GM19043 (cell line): ENCODE data around the gene LARP4B.
"Not testable (repeated sequence)": the region's sequence is repeated elsewhere in the genome, so short reads cannot be mapped to it uniquely, and the experiment has no call there.

Experiments used
- ATAC-seq: cut with Tn5 transposase; IDR thresholded peaks from one replicate; pipeline ENCODE4 v1.9.1; 2021; ENCODE audit warnings: low read depth; ENCODE audit not compliant: unreplicated experiment

LARP4B gene

DNA sequence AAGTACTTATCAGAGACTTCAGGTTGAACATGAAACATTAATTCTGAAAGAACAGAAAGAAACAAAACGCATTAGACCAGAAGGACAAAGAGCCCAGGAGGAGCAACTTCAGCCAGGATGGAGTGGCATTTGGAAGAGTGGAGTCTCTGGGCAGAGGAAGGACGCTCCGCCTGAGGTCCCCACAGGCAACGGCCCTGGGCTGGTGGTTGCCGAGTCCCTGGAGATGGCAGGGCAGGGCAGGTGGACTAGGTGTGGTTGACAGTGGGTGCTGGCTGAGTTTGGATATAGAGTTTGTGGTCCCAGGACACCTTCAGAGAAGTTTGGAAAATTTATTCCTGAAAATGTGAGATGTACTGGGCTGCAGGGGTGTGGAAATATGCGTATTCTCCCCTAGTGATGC lies 27.4 kb upstream of the LARP4B start:
- no peak for ATAC-seq

DNA sequence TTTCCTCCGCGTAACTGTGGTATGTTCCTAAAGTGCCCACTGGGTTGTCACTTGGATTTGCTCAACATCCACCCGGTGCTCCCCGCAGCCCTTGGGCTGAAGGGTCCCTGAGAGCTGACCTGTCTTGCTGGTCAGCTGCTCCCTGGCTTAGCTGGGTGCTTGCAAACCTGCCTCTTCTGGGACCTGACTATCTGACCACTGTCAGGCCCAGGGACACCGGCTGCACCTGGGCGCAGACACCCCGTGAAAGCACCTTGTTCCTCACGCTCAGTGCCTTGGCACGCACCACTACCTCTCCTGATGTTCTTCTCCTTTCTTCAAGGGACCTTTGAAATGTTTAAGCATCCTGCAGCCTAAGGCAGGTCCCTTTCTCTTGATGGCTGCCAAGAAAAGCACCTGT lies 26.6 kb upstream of the LARP4B start:
- no peak for ATAC-seq

GRCh38 chr10:955820-956217 lies 24.3 kb upstream of the LARP4B start:
- no peak for ATAC-seq

DNA sequence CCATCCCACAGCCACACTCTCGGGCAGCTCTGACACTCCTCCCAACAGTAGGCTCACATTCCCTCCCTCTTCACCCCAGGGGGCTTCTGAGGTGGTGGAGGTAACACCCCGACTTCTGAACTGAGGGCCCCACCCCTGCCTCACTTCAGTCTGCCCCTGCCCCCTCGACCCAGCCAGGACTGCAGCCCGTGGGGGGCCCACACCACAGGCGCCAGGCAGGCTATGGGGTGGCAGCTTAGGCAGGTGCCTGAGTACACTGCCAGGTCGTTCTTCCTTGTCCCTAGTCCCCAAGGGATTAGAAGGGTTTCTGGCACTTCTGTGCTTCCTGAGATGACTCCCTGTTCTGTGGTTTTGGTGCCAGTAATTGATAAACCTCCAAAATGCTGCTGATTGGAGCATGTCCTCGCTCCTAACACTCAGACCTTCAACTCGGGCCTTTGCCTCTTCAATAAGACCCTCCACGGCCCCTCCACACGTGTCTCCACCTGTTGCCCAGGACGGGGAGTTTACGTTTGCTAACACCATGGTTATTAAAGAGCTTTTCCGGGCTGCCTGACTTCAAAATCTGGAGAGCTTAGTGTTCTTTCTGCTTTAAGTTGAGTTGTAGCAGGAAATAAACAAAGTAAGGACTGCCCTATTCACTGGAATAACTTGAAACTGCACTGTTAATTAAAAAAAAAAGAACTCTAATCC lies 23.8 kb upstream of the LARP4B start:
- ATAC-seq = no peak

GRCh38 chr10:954396-954795 lies 22.9 kb upstream of the LARP4B start:
- no peak for ATAC-seq

DNA sequence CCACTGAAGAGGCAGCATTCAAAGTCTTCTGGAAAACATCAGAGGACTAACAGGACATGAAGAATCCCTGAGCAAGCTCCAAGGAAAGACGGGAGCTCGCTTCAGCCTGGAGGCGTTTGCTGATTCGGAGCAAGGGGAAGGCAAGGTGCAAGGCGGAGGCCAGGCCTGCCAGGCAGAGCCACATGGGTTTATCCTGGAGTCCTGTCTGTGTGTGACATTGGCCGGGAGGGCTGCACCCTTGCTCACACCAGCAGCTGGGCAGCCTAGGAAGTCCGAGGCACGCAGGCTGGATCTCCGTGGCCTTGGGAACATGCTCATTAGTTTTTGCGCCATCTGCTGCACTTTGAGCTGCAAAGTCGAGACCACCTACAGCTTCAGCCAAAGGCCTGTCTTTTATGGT lies 22.3 kb upstream of the LARP4B start:
- no peak for ATAC-seq

DNA sequence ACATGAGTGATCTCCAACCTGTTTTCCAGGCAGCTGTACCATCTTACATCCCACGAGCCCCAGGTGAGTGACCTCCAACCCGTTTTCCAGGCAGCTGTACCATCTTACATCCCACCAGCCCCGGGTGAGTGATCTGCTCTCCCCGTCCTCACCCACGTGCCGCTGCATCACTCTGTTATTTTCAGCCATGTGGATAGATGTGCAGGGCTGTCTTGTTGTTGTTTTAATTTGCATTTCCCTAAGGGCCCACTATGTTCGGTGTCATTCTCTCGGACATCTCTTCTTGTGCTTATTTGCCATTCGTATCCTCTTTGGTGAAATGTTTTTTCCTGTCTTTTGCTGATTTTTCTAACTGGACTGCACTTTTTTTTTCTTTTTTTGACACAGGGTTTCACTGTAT lies 17.9 kb upstream of the LARP4B start:
- ATAC-seq = no peak

DNA sequence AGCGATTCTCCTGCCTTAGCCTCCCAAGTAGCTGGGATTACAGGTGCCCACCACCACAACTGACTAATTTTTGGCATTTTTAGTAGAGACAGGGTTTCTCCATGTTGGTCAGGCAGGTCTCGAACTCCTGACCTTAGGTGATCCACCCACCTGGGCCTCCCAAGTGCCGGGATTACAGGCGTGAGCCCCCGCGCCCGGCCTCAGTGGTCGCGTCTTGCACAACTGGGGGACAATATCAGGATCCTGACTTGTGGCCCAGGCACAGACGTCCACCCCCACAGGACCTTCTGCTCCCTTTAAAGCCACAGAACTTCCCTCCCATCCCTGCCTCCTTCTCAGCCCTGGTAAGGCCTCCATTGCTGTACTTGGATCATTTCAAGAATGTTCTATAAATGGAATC lies 16.8 kb upstream of the LARP4B start:
- ATAC-seq = no peak

DNA sequence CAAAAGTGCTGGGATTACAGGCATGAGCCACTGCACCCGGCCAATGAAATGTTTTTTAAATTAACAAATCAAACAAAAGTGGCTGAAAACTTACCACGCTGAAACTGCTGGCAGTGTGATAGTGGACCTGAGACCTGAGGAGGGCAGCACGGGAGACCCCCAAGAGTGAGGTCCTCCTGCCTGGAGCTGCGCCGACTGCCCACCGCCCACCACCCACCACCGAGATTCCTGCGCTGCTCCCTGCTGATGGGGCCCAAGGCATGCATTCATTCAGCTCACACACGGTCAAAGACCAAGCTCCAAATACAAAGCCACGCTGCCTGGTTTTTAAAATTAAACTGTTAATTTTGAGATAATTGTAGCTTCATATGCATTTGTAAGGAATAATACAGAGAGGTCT lies 16.4 kb upstream of the LARP4B start:
- no peak for ATAC-seq

GRCh38 chr10:947051-947450 lies 15.5 kb upstream of the LARP4B start:
- no peak for ATAC-seq

DNA sequence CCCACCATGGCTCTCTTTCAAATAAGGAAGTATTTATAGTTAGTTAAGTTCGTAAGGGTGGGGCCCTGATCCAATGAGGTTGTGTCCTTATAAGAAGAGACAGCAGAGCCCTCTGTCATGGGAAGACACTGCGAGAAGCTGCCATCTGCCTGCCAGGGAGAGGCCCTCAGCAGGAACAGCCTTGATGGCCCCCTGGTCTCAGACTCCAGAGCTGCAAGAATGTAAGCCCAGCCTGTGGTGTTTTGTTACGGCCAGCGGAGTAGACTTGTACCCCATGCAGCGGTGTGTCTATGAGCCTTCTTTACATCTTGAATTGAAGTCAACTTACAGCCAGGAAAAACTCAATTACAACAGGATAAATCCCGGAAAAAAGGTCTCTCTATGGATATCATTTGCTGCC lies 14.3 kb upstream of the LARP4B start:
- no peak for ATAC-seq

GRCh38 chr10:944034-944831 lies 12.7 kb upstream of the LARP4B start:
- ATAC-seq = no peak

DNA sequence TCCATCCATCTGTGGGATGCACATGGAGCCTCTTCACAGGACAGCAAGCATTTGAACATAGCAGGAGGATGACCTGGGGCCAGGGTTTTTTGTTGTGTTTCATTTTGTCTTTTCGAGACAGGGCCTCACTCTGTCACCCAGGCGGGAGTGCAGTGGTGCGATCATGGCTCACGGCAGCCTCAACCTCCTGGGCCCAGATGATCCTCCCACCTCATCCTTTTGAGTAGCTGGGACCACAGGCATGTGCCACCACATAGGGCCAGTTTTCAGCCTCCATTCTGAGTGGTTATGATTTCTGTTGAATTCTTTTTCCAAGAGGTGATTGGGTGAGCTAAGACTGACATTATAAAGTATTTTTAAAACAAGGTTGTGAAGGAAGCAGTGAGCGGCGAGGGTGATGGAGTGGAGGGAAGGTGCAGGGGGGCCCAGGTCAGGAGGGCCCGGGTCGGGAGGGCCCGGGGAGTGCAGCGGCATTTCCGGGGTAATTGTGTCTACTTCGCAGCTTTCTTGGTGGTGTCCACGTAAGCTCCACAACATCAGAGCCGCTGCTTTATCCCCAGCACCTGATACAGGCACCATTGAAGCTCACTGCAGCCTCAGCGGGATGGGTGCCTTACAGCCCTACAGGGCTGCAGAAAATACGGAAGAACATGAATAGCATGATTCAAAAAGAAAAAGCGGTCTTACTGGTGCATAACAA lies 12.0 kb upstream of the LARP4B start:
- no peak for ATAC-seq

DNA sequence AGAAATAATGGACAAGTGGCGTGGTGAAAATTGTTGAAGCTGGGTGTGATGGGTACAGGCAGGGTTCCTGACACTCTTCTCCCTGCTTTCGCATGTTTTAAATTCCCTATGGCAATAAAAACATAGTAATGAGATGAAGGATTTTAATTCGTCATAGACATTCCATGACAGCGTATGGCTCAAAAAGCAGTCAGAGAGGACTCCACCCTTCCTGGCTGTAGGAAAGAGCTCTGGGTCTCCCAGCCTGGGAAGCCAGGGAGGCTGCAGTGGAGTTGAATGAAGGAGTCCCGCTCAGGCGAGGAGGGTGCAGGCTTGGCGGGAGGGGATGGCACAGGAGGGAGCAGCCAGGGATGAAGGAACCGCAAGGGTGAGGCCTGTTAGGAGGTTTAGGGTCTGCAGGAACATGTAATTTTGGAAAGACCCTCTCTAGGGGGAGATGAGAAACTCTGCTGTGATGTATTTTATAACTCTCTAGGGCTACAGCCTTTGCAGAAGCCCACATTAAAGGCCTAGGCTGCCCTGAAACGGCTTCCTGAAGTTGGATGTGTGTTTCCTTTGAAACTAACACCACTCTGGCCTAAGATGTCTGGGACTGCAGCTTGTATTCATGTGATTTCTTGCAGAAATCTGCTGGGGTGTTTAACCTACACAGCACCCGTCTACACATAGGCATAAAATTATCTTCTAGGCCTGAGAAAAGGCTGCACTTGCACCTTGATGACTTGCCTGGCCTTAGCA lies 7.6 kb upstream of the LARP4B start:
- ATAC-seq = no peak

GRCh38 chr10:934746-935406 lies 3.4 kb upstream of the LARP4B start:
- ATAC-seq = no peak

- not testable (repeated sequence) for ATAC-seq
These were observed 2.7 kb upstream of the LARP4B start for GRCh38 chr10:934165-934564.

- no peak for ATAC-seq
These were observed 1.1 kb upstream of the LARP4B start for GRCh38 chr10:932589-932988.

DNA sequence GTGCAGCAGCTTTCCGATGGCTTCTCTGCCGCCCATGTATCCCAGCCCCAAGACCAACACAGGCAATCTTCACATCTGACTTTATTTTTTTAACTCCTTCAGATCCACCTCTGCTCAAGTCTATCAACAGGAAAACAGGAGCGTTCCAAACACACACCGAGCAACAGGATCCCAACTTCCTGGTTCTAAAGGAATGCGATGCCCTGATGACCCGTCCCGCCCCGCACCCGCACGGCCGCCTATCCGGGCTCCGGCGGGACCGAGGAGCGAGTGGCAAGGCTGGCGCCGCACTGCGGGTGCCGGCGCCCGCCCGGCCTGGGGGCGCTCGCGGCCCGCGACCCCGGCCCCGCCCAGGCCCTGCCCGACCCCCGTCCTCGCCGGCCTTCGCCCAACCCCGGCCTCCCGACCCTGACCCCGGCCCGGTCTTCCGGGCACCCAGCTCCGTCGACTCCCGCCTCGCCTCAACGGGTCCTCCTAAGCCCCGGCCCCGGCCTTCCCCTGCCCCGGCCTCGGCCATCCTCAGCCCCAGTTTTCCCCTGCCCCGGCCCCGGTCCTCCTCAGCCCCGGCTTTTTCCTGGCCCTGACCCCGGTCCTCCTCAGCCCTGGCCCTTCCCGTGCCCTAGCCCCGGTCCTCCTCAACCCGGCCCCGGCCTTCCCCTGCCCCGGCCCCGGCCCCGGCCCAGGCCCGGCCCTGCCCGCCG lies 730 bp downstream of the LARP4B start:
- no peak for ATAC-seq

DNA sequence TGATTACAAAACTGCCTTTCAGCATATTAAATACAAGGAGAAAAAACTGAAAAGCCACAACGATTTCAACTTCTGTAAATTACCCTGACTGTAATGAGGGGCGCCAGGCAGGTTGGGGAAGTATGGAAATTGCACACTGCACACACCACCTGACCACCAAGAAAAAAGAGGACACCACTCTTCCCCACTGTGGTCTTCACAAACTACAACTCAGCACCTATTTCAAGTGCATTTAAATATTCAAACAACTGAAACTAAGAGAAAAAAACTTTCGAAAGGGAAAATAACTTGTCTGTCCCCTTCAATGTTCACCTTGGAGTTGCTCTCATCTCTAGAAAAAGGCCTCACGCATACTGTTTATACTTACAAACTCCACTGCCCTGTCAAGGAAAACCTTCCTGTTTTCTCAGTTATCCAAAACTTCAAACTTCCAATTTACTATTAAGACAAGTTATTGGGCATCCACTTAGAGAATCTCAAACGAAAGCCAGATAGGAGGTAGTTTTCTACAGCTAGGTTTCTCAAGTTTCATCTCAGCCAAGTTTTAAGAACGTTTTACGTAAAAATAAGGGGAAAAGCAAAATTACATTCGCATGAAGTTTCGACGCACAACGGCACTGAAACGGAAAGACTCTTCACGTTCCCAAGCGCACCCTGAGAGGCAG lies 1.4 kb downstream of the LARP4B start:
- no peak for ATAC-seq
